Loucy (cell line): Measurements from ENCODE around the gene NDUFS6.
"Not testable (repeated sequence)": the region's sequence is repeated elsewhere in the genome, so short reads cannot be mapped to it uniquely, and the experiment has no call there.

Source experiments
- H2AFZ ChIP-seq: fragments of 200-600 bp; sonication (generic); 2 replicates; pipeline ENCODE4 v1.6.0; 2016; ENCODE audit warnings: antibody characterized with exemption, mild to moderate bottlenecking, low read length, moderate library complexity
- H3F3A ChIP-seq: fragments of 200-600 bp; 2 replicates; pipeline ENCODE4 v1.6.0; 2016; ENCODE audit warnings: antibody characterized with exemption, low read depth, mild to moderate bottlenecking
- H3K27me3 ChIP-seq: fragments of 200-600 bp; sonication (generic); 2 replicates; pipeline ENCODE4 v1.6.1; 2014; ENCODE audit warnings: low read length, mild to moderate bottlenecking; ENCODE audit not compliant: insufficient read depth, poor library complexity, severe bottlenecking
- H3K36me3 ChIP-seq: fragments of 200-600 bp; sonication (generic); 2 replicates; pipeline ENCODE4 v1.6.1; 2016; ENCODE audit warnings: low read length; ENCODE audit not compliant: insufficient read depth
- H3K4me1 ChIP-seq: fragments of 200-600 bp; sonication (generic); 2 replicates; pipeline ENCODE4 v1.5.1; 2014; ENCODE audit warnings: low read length, mild to moderate bottlenecking; ENCODE audit not compliant: insufficient read depth, poor library complexity, severe bottlenecking
- H3K4me2 ChIP-seq: fragments of 200-600 bp; sonication (generic); 2 replicates; pipeline ENCODE4 v1.6.0; 2014; ENCODE audit warnings: antibody characterized with exemption, low read length, low read depth, mild to moderate bottlenecking; ENCODE audit not compliant: poor library complexity, severe bottlenecking
- H3K4me3 ChIP-seq: fragments of 200-600 bp; sonication (generic); 2 replicates; pipeline ENCODE4 v1.5.1; 2014; ENCODE audit warnings: low read length, mild to moderate bottlenecking, mixed read lengths; ENCODE audit not compliant: poor library complexity, severe bottlenecking
- H3K79me2 ChIP-seq: fragments of 200-600 bp; sonication (generic); 2 replicates; pipeline ENCODE4 v1.6.1; 2014; ENCODE audit warnings: low read length; ENCODE audit not compliant: insufficient read depth
- H3K9ac ChIP-seq: fragments of 200-600 bp; sonication (generic); 2 replicates; pipeline ENCODE4 v1.6.0; 2014; ENCODE audit warnings: mild to moderate bottlenecking, low read depth, low read length, moderate library complexity; ENCODE audit not compliant: poor library complexity, severe bottlenecking
- H3K9me2 ChIP-seq: fragments of 200-600 bp; sonication (generic); replicated peaks from 2 replicates; pipeline ENCODE4 v1.6.1; 2016; ENCODE audit warnings: low read depth, low read length, mixed read lengths
- H3K9me3 ChIP-seq: fragments of 200-600 bp; sonication (generic); 2 replicates; pipeline ENCODE4 v1.6.1; 2014; ENCODE audit warnings: mild to moderate bottlenecking, antibody characterized with exemption, low read length, low read depth; ENCODE audit not compliant: insufficient read depth
- H4K20me1 ChIP-seq: fragments of 200-600 bp; sonication (generic); 2 replicates; pipeline ENCODE4 v1.6.0; 2014; ENCODE audit warnings: antibody characterized with exemption, low read length, mild to moderate bottlenecking; ENCODE audit not compliant: insufficient read depth, poor library complexity, severe bottlenecking
- CTCF ChIP-seq: fragments of 200-600 bp; sonication (generic); conservative IDR thresholded peaks from 2 replicates; pipeline ENCODE4 v1.5.1; 2014; ENCODE audit warnings: mild to moderate bottlenecking, antibody characterized with exemption, low read length
- EZH2phosphoT487 ChIP-seq: fragments of 200-600 bp; IDR thresholded peaks from 2 replicates; pipeline ENCODE4 v1.6.1; 2018; ENCODE audit warnings: antibody characterized with exemption, mild to moderate bottlenecking, moderate library complexity, borderline replicate concordance

The NDUFS6 gene

GRCh38 chr5:1815881-1816292 is 14.7 kb downstream of the NDUFS6 start:
- Histone ChIP-seq H3K4me1 (no peaks in the 10 kb centered on the region), H3K9ac (no peak overlapping the region), H3K4me2 (no peak overlapping the region), H3F3A (no peaks in the 10 kb centered on the region), H3K9me3 (no peaks in the 10 kb centered on the region), H3K27me3 (no peaks in the 10 kb centered on the region), H3K9me2 (no peaks in the 10 kb centered on the region), H3K79me2 (peaks cover 5% of the 10 kb centered on the region; the same call in 1 of the 2 replicates), H3K4me3 (no peak overlapping the region), H2AFZ (no peak overlapping the region), H4K20me1 (no peaks in the 10 kb centered on the region), H3K36me3 (peaks cover 84% of the 10 kb centered on the region)
- no peak for TF ChIP-seq CTCF
- TF ChIP-seq EZH2phosphoT487 = no peak

GRCh38 chr5:1816495-1817089 is 15.4 kb downstream of the NDUFS6 start:
- H3K79me2 ChIP-seq, H2AFZ ChIP-seq, H3K9ac ChIP-seq, H3K4me1 ChIP-seq, H3K4me3 ChIP-seq, H4K20me1 ChIP-seq, H3F3A ChIP-seq, H3K27me3 ChIP-seq, H3K9me2 ChIP-seq, H3K4me2 ChIP-seq, H3K9me3 ChIP-seq: not testable (repeated sequence)
- peaks cover 86% of the 10 kb centered on the region for H3K36me3 ChIP-seq

GRCh38 chr5:1817261-1818043 is 16.2 kb downstream of the NDUFS6 start:
- H3K4me3 ChIP-seq = no peak overlapping the region
- H2AFZ ChIP-seq = no peak overlapping the region
- peaks cover 81% of the 10 kb centered on the region; the same call in 1 of the 2 replicates for H3K36me3 ChIP-seq
- no peak overlapping the region for H3K4me2 ChIP-seq
- no peaks in the 10 kb centered on the region for H3K9me2 ChIP-seq
- H3K9ac ChIP-seq = no peak overlapping the region
- no peaks in the 10 kb centered on the region for H4K20me1 ChIP-seq
- no peaks in the 10 kb centered on the region; the same call in 1 of the 2 replicates for H3K79me2 ChIP-seq
- no peaks in the 10 kb centered on the region for H3K27me3 ChIP-seq
- no peaks in the 10 kb centered on the region for H3F3A ChIP-seq
- no peak for TF ChIP-seq CTCF
- no peak for TF ChIP-seq EZH2phosphoT487
- no peaks in the 10 kb centered on the region for H3K4me1 ChIP-seq
- H3K9me3 ChIP-seq = no peaks in the 10 kb centered on the region
